ENCODE results near the gene DHX8. TPM values are rescaled to one million over a fixed set of nuclear protein-coding genes. Genes with fewer than 3 reads are reported as not detected.
"Not testable (repeated sequence)": the region's sequence is repeated elsewhere in the genome, so short reads cannot be mapped to it uniquely, and the experiment has no call there.

The DHX8 gene
- total and polyA plus RNA-seq, 10 of the 15 experiments (the other 5 are each of a cell fraction or from before 2014, with no cell fraction given) = 27.6 to 50.4 (median 35.7) TPM

- FAIRE-seq (no peak), DNase-seq (ENCODE audit: low read depth, low spot score) (no peak), ATAC-seq (no peak)
- CTCF ChIA-PET = interaction anchor here (1.2 to 1.3 kb wide), 2 partner anchors 23 to 68 kb away, joined by 4 to 6 read pairs; partner anchors contain the start of gene DHX8
- Histone ChIP-seq H3K9ac (ENCODE audit: control insufficient read depth, insufficient read depth, low read length) (no peak overlapping the region), H3K4me2 (ENCODE audit: control insufficient read depth, insufficient read depth) (no peak overlapping the region), H3K79me2 (ENCODE audit: control insufficient read depth, insufficient read depth, low read length) (no peaks in the 10 kb centered on the region), H3K36me3 (ENCODE audit: control insufficient read depth in 2 of 2, insufficient read depth in 2 of 2, low read length in 1 of 2) (no peaks in the 10 kb centered on the region), H2AFZ (ENCODE audit: control insufficient read depth, low read depth, low read length) (no peak overlapping the region), H3K27me3 (replicated peaks in 1 of 2; ENCODE audit: control insufficient read depth in 2 of 2, insufficient read depth in 2 of 2, low read length in 1 of 2) (no peaks in the 10 kb centered on the region), H4K20me1 (ENCODE audit: control insufficient read depth, insufficient read depth) (no peaks in the 10 kb centered on the region), H3K4me1 (ENCODE audit: control insufficient read depth, insufficient read depth, low read length) (no peaks in the 10 kb centered on the region), H3K9me3 (replicated peaks; ENCODE audit: control insufficient read depth, insufficient read depth, low read length) (no peaks in the 10 kb centered on the region), H3K27ac (ENCODE audit: control insufficient read depth, insufficient read depth) (no peak overlapping the region), H3K4me3 (no peak overlapping the region)
- TF ChIP-seq TAF1 (IDR thresholded peaks at IDR 0.05; ENCODE audit: borderline replicate concordance, low read depth, low read length) = no peak
- intact Hi-C loops (cut with micrococcal nuclease; ENCODE audit: unreplicated experiment) (no loop called here), in situ Hi-C loops (cut with MboI) (no loop called here)
- no TSS peak for BruUV-seq (replicated peaks)
- WGBS (ENCODE audit: insufficient coverage, insufficient replicate concordance, low lambda C conversion rate, missing lambda C conversion rate) = 38% methylated on average over 1 of the region's 1 CpG
- RAD21 ChIA-PET (ENCODE audit: unreplicated experiment) = interaction anchor here (0.9 kb wide), 1 partner anchor 69 kb away, joined by 3 read pairs; no protein-coding TSS in a partner anchor
- POLR2A ChIA-PET = interaction anchor here (0.5 kb wide), 1 partner anchor 65 kb away, joined by 3 read pairs; no protein-coding TSS in a partner anchor
- SMC1A ChIA-PET (ENCODE audit: uncharacterized antibody, unreplicated experiment) = interaction anchor here (0.7 to 1.5 kb wide), 2 partner anchors 19 to 47 kb away, joined by 3 read pairs; no protein-coding TSS in a partner anchor
Measured at GRCh38 chr17:43461185-43461584, 22.6 kb upstream of the DHX8 start.

GRCh38 chr17:43462569-43462968 lies 21.2 kb upstream of the DHX8 start:
- in situ Hi-C loops (cut with MboI); BruUV-seq (replicated peaks); RAD21 ChIA-PET (ENCODE audit: unreplicated experiment); H3K27me3 ChIP-seq (replicated peaks in 1 of 2; ENCODE audit: control insufficient read depth in 2 of 2, insufficient read depth in 2 of 2, low read length in 1 of 2); intact Hi-C loops (cut with micrococcal nuclease; ENCODE audit: unreplicated experiment); CTCF ChIA-PET; DNase-seq (ENCODE audit: low read depth, low spot score); H3K4me3 ChIP-seq; H3K4me2 ChIP-seq (ENCODE audit: control insufficient read depth, insufficient read depth); H3K36me3 ChIP-seq (ENCODE audit: control insufficient read depth in 2 of 2, insufficient read depth in 2 of 2, low read length in 1 of 2); ATAC-seq; H4K20me1 ChIP-seq (ENCODE audit: control insufficient read depth, insufficient read depth); FAIRE-seq; POLR2A ChIA-PET; H3K79me2 ChIP-seq (ENCODE audit: control insufficient read depth, insufficient read depth, low read length); H3K27ac ChIP-seq (ENCODE audit: control insufficient read depth, insufficient read depth); H3K9me3 ChIP-seq (replicated peaks; ENCODE audit: control insufficient read depth, insufficient read depth, low read length); H2AFZ ChIP-seq (ENCODE audit: control insufficient read depth, low read depth, low read length); H3K4me1 ChIP-seq (ENCODE audit: control insufficient read depth, insufficient read depth, low read length); SMC1A ChIA-PET (ENCODE audit: uncharacterized antibody, unreplicated experiment); H3K9ac ChIP-seq (ENCODE audit: control insufficient read depth, insufficient read depth, low read length): not testable (repeated sequence)
- 93% methylated on average over 3 of the region's 4 CpGs for WGBS (ENCODE audit: insufficient coverage, insufficient replicate concordance, low lambda C conversion rate, missing lambda C conversion rate)
